ENCODE measurements around the gene ADK.
"Not testable (repeated sequence)": the region's sequence is repeated elsewhere in the genome, so short reads cannot be mapped to it uniquely, and the experiment has no call there.

The ADK gene

GRCh38 chr10:74306227-74306982 is 155.4 kb downstream of the ADK start:
- DNase-seq = no peak

DNA sequence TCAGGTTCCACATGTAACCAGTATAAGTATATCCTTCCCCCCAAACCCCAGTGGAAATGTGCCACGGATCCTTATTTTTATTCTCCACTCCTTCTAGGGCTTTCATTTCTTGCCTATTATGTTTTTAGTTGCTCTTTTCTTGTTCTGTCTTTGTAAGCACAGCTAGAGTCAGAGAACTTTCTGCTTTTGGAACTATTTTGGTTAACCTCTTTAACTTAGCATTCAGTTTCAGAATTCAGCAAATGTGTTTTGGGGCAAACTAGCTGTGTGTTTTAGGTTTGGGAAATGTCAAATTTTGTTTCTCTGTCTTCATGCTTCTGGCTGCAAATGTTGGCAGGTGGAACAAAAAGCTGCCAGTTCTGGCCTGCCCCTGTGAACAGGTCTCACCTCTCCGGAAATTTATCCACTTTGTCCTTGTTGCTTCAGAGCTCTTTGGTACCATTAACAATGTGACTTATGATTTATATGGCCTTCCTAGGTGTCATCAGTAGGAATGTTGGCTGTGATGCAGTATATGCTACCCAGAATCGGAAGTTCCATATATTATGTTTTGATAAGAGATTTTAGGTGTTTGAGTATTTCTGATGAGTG is 156.1 kb downstream of the ADK start:
- no peak for DNase-seq

DNA sequence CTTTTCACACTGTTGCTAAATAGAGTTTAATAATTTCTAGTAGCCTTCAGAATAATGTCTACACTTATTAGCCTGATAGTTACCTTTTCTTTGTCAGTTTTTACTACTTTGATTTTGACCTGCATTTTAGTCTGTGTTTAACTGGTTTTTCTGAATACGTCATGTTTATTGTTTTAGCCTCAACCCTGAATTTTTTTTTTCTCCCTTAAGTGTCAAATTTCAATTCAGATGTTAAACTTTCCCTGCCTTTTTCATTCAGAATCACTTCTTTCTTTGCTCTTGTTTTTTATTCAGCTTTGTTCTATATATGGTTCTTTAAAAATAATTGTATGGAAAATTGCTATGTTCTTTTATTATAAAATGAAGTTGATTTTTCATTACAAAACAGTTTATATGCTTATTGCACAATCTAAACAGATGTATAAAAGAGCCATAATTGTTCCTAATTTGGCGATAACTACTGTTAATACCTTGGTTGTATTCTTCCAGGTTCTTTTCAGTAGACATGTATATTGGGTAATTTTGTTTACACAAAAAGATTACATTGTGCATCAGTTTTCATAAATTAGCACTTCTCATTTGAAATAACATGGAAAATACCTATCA is 159.7 kb downstream of the ADK start:
- no peak for DNase-seq

DNA sequence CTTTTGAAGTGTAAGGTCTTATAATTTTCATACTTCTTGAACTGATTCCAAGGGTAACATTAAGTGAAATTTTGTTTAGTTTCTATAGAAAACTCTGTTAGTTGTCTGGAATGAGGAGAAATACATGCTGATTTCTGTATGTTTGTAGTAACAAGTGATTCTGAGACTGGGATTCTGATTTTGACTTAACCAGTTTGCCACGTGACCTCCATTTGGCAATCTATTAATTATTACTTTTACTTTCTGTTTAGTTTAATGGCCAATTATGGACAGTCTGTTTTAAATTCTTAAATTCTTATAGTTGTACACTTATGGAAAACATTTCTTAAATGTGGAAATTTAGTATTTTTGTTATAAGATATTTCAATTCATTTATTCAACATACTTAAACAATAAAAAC is 163.1 kb downstream of the ADK start:
- no peak for DNase-seq

- no peak for DNase-seq
These were observed 169.0 kb downstream of the ADK start for GRCh38 chr10:74320026-74320425.

GRCh38 chr10:74320717-74321116 is 169.7 kb downstream of the ADK start:
- DNase-seq = no peak

DNA sequence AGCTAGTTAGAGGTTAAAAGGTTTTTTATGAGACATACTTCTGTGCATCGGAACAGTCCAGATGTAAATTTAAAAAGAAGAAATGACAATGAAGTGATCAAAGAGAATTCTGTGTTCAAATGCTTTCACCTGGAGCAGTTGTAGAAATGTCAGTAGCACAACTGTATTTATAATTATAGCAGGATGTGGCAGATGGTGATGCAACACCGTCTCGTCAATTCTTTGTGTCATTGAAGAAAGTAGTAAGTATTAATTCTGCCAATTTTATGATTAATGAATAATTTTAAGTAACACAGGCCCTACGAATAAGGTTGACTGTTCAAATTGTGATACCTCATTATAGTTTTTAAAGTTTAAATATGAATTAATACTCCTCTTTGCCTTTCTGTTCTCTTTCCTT is 171.1 kb downstream of the ADK start:
- no peak for DNase-seq

DNA sequence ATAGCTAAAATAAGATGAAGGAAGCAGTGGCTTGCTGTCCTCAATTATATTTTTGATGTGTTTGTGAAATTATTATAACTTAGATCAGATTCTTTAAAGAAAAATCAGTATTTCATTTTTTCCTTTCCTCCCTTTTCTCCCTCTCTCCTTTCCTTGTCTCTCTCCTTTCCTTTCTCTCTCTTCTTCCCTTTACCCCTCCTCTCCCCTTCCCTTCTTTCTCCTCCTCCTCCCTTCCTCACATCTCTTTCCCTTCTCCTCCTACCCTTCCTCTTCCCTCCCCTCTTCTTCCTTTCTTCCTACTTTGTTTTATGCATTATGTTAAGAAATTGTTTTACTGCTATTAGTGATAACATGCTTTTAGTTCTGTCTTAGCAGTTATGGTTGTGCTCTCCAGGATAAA is 171.5 kb downstream of the ADK start:
- DNase-seq = no peak

DNA sequence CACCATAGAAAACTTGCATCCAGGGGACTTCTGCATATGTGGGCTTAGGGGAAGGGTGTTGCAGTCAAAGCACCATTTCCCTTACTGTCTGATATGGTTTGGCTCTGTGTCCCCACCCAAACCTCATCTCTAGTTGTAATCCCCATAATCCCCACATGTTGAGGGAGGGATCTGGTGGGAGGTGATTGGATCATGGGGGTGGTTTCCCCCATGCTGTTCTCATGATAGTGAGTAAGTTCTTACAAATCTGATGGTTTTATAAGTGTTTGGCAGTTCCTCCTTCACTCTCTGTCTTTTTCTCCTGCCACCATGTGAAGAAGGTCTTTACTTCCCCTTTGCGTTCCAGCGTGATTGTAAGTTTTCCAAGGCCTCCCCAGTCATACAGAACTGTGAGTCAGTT is 177.4 kb downstream of the ADK start:
- DNase-seq = no peak

DNA sequence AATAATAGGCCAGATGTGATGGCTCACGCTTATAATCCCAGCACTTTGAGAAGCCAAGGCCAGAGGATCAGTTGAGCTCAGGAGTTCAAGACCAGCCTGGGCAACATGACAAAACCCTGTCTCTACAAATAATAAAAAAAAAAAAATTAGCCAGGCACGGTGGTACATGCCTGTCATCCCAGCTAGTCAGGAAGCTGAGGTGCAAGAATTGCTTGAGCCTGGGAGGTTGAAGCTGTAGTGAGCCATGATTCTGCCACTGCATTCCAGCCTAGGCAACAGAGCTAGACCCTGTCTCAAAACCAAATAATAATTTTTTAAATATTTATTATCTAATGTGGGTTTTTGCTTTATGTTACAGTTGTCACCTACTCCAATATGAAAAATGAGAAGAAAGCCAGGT is 178.9 kb downstream of the ADK start:
- no peak for DNase-seq

GRCh38 chr10:74330646-74331045 is 179.6 kb downstream of the ADK start:
- no peak for DNase-seq

DNA sequence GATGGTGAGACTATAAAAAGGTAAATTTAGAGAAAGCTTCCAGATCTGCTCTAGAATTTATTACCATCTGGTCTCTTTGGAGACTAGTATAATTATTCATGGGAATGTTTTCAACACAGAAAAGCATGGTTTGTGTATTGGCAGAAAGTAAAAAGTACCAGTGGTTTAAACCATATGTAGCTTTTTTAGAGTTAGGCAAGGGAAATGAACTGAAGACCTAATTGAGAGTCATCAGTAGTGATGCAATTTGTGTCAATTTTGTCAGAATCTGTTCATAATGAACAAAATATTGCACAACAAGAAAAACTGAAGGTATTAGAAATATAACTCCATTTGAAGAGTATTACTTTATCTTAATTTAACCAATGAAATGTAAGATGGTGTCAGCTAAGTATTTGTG is 181.4 kb downstream of the ADK start:
- no peak for DNase-seq

- no peak for DNase-seq
These were observed 182.2 kb downstream of the ADK start for GRCh38 chr10:74333174-74333573.

- DNase-seq = no peak
These were observed 183.2 kb downstream of the ADK start for GRCh38 chr10:74334221-74334620.

DNA sequence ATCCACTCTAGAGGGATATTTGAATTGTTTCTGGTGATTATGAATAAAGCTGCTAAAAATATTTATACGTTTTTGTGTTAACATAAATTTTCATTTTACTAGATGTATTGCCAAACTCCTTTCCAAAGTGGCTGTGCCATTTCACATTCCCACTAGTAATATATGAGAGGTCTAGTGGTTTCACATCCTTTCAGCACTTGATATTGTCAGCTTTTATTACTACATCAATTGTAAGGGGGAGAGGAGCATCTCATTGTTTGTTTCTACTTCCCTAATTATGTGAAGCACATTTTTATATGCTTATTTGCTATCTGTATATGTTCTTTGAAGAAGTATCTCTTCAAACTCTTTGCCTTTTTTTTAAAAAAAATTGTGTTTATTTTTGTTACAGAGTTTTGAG is 184.5 kb downstream of the ADK start:
- DNase-seq = no peak

DNA sequence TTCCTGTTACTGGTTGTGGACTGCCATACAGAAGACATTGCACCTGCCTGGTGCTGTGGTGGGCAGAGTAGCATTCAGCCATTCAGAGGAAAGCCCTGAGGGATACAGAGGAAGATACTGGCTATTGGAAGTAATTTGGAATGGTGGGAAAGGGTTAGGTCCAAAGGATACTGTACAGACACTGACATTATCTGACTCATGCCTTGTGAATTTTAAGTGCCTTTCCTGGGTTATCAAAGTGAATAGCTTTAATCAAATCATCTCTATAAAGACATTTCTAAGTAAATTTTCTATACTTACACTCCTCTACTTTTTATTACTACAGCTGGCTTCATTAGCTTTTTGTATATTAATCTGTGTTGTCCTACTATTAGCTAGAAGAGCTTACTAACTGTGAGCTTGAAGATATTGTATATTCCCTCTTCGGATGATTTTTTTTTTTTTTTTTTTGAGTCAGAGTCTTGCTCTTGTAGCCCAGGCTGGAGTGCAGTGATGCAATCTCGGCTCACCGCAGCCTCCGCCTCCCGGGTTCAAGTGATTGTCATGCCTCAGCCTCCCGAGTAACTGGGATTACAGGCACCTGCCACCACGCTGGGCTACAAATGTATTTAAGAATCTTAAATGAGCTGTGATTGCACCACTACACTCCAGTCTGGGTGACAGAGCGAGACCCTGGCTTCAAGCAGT is 186.5 kb downstream of the ADK start:
- no peak for DNase-seq

DNA sequence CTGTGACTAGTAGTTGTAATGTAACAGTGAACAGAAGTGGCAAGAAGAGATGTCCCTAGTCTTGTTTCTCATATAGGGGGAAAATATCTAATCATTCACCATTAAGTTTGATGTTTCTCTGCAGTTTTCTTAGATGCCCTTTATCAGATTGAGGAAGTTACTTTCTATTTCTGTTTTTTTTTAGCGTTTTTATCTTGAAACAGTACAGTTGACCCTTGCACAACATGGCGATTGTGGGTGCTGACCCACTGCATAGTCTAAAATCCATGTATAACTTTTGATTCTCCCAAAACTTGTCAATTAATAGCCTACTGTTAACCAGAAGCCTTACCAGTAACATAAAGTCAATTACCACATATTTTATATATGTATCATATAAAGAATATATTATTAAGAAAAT is 192.0 kb downstream of the ADK start:
- no peak for DNase-seq

- DNase-seq = no peak
These were observed 192.8 kb downstream of the ADK start for GRCh38 chr10:74343804-74344203.

DNA sequence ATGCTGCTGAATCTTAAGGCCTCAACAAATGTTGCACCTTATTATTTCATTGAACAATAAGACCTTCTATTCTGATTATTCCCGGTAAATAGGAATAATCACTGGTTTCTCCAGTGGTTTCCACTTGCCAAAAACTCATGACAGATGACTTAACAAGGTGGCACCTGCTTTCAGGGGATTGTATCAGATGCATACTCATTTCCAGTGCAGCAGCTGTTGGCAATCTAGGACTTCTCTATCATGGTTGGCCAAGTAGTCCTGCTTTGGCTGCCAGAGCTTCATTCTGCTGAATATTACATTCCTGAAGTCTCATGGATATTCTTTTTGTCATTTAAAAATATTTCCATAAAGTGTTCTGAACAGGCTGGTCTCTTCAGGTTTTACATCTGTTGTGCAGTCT is 193.3 kb downstream of the ADK start:
- DNase-seq = no peak

DNA sequence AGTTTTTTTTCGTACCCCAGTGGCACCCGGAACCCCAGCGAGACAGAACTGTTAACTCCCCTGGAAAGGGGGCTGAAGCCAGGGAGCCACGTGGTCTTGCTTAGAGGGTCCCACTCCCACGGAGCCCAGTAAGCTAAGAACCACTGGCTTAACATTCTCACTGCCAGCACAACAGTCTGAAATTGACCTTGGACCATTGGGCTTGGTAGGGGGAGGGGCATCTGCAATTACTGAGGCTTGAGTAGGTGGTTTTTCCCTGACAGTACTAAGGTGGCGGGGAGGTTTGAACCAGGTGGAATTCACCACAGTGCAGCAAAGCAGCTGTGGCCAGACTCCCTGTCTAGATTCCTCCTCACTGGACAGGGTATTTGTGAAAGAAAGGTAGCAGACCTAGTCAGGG is 196.5 kb downstream of the ADK start:
- no peak for DNase-seq

- DNase-seq = not testable (repeated sequence)
These were observed 202.0 kb downstream of the ADK start for GRCh38 chr10:74353021-74353420.

DNA sequence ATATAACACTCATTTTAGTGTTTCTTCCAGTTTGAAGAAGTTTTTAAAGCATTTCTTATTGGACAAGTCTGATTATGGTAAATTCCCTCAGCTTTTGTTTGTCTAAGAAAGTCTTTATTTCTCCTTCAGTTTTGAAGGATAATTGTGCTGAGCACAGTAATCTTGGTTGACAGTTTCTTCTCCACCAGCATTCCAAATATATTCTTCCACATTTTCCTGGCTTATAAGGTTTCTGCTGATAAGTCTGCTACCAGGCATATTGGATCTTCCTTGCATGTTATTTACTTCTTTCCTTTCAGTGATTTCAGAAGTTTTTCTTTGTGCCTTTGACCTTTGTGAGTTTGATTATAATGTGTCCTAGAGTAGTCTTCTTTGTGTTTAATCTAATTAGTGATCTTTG is 210.7 kb downstream of the ADK start:
- no peak for DNase-seq

DNA sequence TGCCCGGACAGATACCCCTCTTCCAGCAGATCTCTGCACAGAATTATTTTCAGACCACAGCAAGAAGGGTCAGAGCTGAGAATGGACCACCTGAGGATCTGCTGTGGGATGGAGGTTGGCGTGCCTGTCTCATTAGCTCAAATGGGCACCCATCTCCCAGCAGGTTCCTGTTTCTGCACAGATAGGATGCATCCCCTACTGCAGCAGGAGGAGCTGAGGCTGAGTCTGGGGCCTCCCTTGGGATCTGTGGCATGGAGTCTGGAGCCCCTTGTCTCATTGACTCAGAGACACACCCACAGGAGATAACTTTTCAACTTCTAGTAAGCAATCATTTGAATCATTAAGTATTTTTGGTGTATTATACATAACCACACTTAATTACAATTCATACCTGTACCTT is 212.7 kb downstream of the ADK start:
- no peak for DNase-seq

DNA sequence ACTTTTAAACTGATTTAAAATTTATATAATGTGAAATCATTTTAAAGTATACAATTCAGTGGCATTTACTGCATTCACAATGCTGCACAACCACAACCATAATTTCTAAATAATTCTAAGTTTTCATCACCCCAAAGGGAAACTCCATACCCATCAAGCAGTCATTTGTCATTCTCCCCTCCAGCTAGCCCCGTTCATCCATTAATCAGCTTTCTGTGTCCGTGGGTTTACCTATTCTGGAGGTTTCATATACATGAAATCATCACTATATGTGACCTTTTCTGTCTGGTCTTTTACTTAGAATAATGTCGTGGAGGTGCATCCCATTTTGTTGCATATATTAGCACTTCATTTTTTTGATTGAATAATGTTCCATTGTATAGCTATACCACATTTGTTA is 214.1 kb downstream of the ADK start:
- no peak for DNase-seq

All from activated T-cell treated with anti-CD3 and anti-CD28 coated beads, Interleukin-2, amount 50 U/mL, for 48 hours (primary cell).